Ishikawa (cell line): ENCODE data around the gene EIF2B2.

Experiments used
- CEBPB ChIP-seq: IDR thresholded peaks from 2 replicates; pipeline ENCODE4 v1.6.1; 2012
- CREB1 ChIP-seq: IDR thresholded peaks from 2 replicates; pipeline ENCODE4 v1.6.1; 2012; ENCODE audit warnings: low read depth
- EGR1 ChIP-seq: IDR thresholded peaks from 2 replicates; pipeline ENCODE4 v1.6.1; 2012
- EP300 ChIP-seq: IDR thresholded peaks from 2 replicates; pipeline ENCODE4 v1.6.1; 2012; ENCODE audit warnings: borderline replicate concordance
- FOXM1 ChIP-seq: IDR thresholded peaks from 2 replicates; pipeline ENCODE4 v1.6.1; 2012; ENCODE audit warnings: low read depth, borderline replicate concordance
- MAX ChIP-seq: IDR thresholded peaks from 2 replicates; pipeline ENCODE4 v1.6.1; 2012
- RAD21 ChIP-seq: IDR thresholded peaks from 2 replicates; pipeline ENCODE4 v1.6.1; 2012; ENCODE audit warnings: low read depth
- REST ChIP-seq: IDR thresholded peaks from 2 replicates; pipeline ENCODE4 v1.6.1; 2012; ENCODE audit warnings: low read depth, mild to moderate bottlenecking
- TAF1 ChIP-seq: IDR thresholded peaks from 2 replicates; pipeline ENCODE4 v1.6.1; 2012; ENCODE audit warnings: low read depth, mild to moderate bottlenecking
- TEAD4 ChIP-seq: IDR thresholded peaks from 2 replicates; pipeline ENCODE4 v1.6.1; 2012
- USF1 ChIP-seq: IDR thresholded peaks from 2 replicates; pipeline ENCODE4 v1.6.1; 2012
- YY1 ChIP-seq: IDR thresholded peaks from 2 replicates; pipeline ENCODE4 v1.6.1; 2012; ENCODE audit warnings: low read depth
- ZBTB7A ChIP-seq: IDR thresholded peaks from 2 replicates; pipeline ENCODE4 v1.6.1; 2012; ENCODE audit warnings: low read depth

Gene EIF2B2

GRCh38 chr14:75053396-75054291 lies 50.9 kb downstream of the EIF2B2 start:
- TF ChIP-seq ZBTB7A (no peak), YY1 (no peak), USF1 (no peak), EGR1 (no peak)

- no peak for TF ChIP-seq TAF1
- no peak for TF ChIP-seq MAX
- TF ChIP-seq CEBPB = no peak
- TF ChIP-seq EP300 = no peak
- no peak for TF ChIP-seq FOXM1
- TF ChIP-seq USF1 = no peak
- TF ChIP-seq EGR1 = no peak
- TF ChIP-seq ZBTB7A = no peak
- TF ChIP-seq REST = no peak
- no peak for TF ChIP-seq YY1
- TF ChIP-seq RAD21 = no peak
- TF ChIP-seq CREB1 = no peak
- no peak for TF ChIP-seq TEAD4
Measured at GRCh38 chr14:75054421-75054820, 51.7 kb downstream of the EIF2B2 start.

- TF ChIP-seq EP300 (no peak), USF1 (no peak), CREB1 (no peak), RAD21 (no peak), REST (no peak), ZBTB7A (no peak)
Measured at GRCh38 chr14:75059642-75060041, 56.9 kb downstream of the EIF2B2 start.

- no peak for TF ChIP-seq ZBTB7A
- TF ChIP-seq MAX = no peak
Measured at GRCh38 chr14:75060420-75060819, 57.7 kb downstream of the EIF2B2 start.
